NCI-H1092 treated with DMSO at 0.1 percent for 48 hours (cell line): ENCODE measurements around the gene IGFBP4.

ENCODE experiments used
- DNase-seq: peaks from one replicate; lab custom pipeline; 2025; lab: John Stamatoyannopoulos, UW

IGFBP4 gene

GRCh38 chr17:40471846-40472732, 28.8 kb downstream of the IGFBP4 start:
- no peak for DNase-seq

- no peak for DNase-seq
Measured at GRCh38 chr17:40472733-40473452, 29.6 kb downstream of the IGFBP4 start.

- no peak for DNase-seq
Measured at GRCh38 chr17:40473573-40474365, 30.5 kb downstream of the IGFBP4 start.

GRCh38 chr17:40474419-40475002, 31.3 kb downstream of the IGFBP4 start:
- no peak for DNase-seq

GRCh38 chr17:40475234-40475908, 32.1 kb downstream of the IGFBP4 start:
- DNase-seq: no peak

- no peak for DNase-seq
Measured at GRCh38 chr17:40477796-40478195, 34.5 kb downstream of the IGFBP4 start.

- no peak for DNase-seq
Measured at GRCh38 chr17:40478486-40478885, 35.2 kb downstream of the IGFBP4 start.

- no peak for DNase-seq
Measured at GRCh38 chr17:40479754-40480480, 36.7 kb downstream of the IGFBP4 start.

GRCh38 chr17:40480501-40481003, 37.3 kb downstream of the IGFBP4 start:
- no peak for DNase-seq

GRCh38 chr17:40481106-40481505, 37.9 kb downstream of the IGFBP4 start:
- no peak for DNase-seq

- no peak for DNase-seq
Measured at GRCh38 chr17:40482722-40483121, 39.5 kb downstream of the IGFBP4 start.

GRCh38 chr17:40483679-40484078, 40.4 kb downstream of the IGFBP4 start:
- DNase-seq: no peak

- no peak for DNase-seq
Measured at GRCh38 chr17:40484285-40484972, 41.2 kb downstream of the IGFBP4 start.

- DNase-seq: no peak
Measured at GRCh38 chr17:40484973-40485530, 41.8 kb downstream of the IGFBP4 start.

GRCh38 chr17:40485851-40486521, 42.7 kb downstream of the IGFBP4 start:
- no peak for DNase-seq

GRCh38 chr17:40486522-40487370, 43.5 kb downstream of the IGFBP4 start:
- no peak for DNase-seq

GRCh38 chr17:40487371-40488020, 44.2 kb downstream of the IGFBP4 start:
- DNase-seq: no peak
